Caco-2 (cell line): ENCODE measurements around the gene TRIM56. TPM values are rescaled to one million over a fixed set of nuclear protein-coding genes. Genes with fewer than 3 reads are reported as not detected.
"Not testable (repeated sequence)": the region's sequence is repeated elsewhere in the genome, so short reads cannot be mapped to it uniquely, and the experiment has no call there.

ENCODE experiments used
- BruUV-seq: library from RNA; stranded (reverse); fragments of 400-500 nt; replicated peaks from 2 replicates; lab custom pipeline; 2021; lab: Mats Ljungman, UMichigan
- CTCF ChIA-PET: fragments of 300-600 bp; sonication (Branson Sonifier 250); formaldehyde crosslinking; loops from one replicate; lab custom pipeline; 2022; ENCODE audit warnings: antibody characterized with exemption; lab: Charles Lee
- POLR2A ChIA-PET: fragments of 300-600 bp; sonication (Branson Sonifier 250); formaldehyde crosslinking; loops from one replicate; lab custom pipeline; 2022; ENCODE audit warnings: antibody characterized with exemption; lab: Charles Lee
- DNase-seq, 2 experiments: peaks; one replicate each; pipeline versions ENCODE4 v3.0.0 to v3.0.0-alpha.2; 2020 to 2022
- H3K27me3 ChIP-seq: replicated peaks from 2 replicates; pipeline ENCODE4 v1.6.0; 2011; ENCODE audit warnings: low read length; ENCODE audit not compliant: control insufficient read depth, insufficient read depth
- H3K36me3 ChIP-seq: 2 replicates; pipeline ENCODE4 v1.5.1; 2011; ENCODE audit warnings: low read length; ENCODE audit not compliant: control insufficient read depth, insufficient read depth
- H3K4me1 ChIP-seq: fragments of 250-450 bp; sonication (Bioruptor Pico); 2 replicates; pipeline ENCODE4 v1.5.1; 2020; ENCODE audit warnings: mild to moderate bottlenecking
- H3K4me3 ChIP-seq: 2 replicates; pipeline ENCODE4 v1.5.1; 2011; ENCODE audit warnings: low read depth, mild to moderate bottlenecking, control low read depth, low read length
- H3K9me3 ChIP-seq: fragments of 250-450 bp; sonication (Bioruptor Pico); 2 replicates; pipeline ENCODE4 v1.5.1; 2020; ENCODE audit warnings: mild to moderate bottlenecking, moderate library complexity
- H3K27ac Mint-ChIP-seq: one replicate; pipeline ENCODE4 v1.8.0; 2022; ENCODE audit warnings: mixed read lengths; ENCODE audit not compliant: unreplicated experiment
- H3K27me3 Mint-ChIP-seq: one replicate; pipeline ENCODE4 v1.8.0; 2022; ENCODE audit warnings: mixed read lengths; ENCODE audit not compliant: insufficient read depth, unreplicated experiment
- H3K36me3 Mint-ChIP-seq: one replicate; pipeline ENCODE4 v1.8.0; 2022; ENCODE audit warnings: mild to moderate bottlenecking, mixed read lengths; ENCODE audit not compliant: insufficient read depth, unreplicated experiment
- H3K4me1 Mint-ChIP-seq: one replicate; pipeline ENCODE4 v1.8.0; 2022; ENCODE audit warnings: low read depth, mixed read lengths; ENCODE audit not compliant: unreplicated experiment
- H3K4me3 Mint-ChIP-seq: one replicate; pipeline ENCODE4 v1.8.0; 2022; ENCODE audit warnings: mild to moderate bottlenecking, moderate library complexity, mixed read lengths; ENCODE audit not compliant: unreplicated experiment
- H3K9me3 Mint-ChIP-seq: one replicate; pipeline ENCODE4 v1.8.0; 2022; ENCODE audit warnings: mixed read lengths; ENCODE audit not compliant: unreplicated experiment
- intact Hi-C: fragments of 100-400 bp; cut with micrococcal nuclease; formaldehyde crosslinking; loops from one replicate; pipeline ENCODE4 v1.10.0; 2022; ENCODE audit not compliant: unreplicated experiment
- total RNA-seq: library from RNA; stranded (reverse); gene quantifications from 2 replicates; pipeline ENCODE4 v1.2.3, GENCODE V29; 2022
- TF ChIP-seq, protein P1 (sequence below), 2 experiments: fragments of 200-600 bp in 1 of 2; IDR thresholded peaks; 1 replicate in 1 of 2; 2 replicates in 1 of 2; pipeline versions ENCODE4 v1.5.1 to v1.8.0; 2011 to 2022; ENCODE audit warnings: antibody characterized with exemption in 1 of 2, control low read depth in 1 of 2, inconsistent platforms in 1 of 2, low read depth in 1 of 2, low read length in 1 of 2, mild to moderate bottlenecking in 1 of 2, moderate library complexity in 1 of 2; ENCODE audit not compliant: insufficient read depth in 1 of 2, severe bottlenecking in 1 of 2, unreplicated experiment in 1 of 2

The TRIM56 gene
- total RNA-seq, 1 experiment from 2014 or later, result 30.3 TPM

DNA sequence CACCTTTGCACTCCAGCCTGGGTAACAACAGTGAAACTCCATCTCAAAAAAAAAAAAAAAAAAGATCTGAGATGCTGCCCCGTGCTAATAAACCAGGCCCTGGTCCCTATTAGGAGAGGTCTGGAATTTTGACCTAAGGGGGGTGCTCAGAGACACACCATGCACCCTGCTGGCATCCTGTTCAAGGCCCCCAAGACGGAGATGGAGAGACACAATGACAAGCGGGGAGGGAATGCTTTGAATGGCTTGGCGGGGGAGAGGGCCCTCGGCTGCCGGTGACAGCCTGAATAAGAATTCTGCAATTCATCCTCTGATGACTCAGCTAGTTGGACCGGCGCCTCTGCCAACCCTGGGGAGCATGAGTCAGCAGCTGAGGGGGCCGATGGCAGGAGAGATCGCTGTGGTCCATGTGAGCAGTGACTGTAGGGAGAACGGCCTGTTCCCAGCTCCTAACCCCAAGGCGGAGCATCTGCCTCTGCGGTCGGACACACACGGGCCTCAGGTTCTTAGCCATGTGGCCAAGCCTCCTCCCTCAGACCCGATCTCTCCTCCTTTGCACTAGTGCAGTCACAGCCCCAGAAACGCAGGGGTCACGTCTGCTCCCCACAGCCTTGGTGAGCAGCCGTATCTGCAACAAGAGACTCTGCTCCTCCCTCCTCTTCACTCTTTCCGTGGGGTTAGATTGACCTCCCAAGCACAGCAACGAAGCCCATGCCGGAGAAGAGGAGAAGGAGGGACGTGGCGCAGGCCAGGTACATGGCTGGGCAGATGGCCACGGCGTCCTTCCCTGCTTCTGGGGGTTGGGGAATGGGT, 14.9 kb downstream of the TRIM56 start:
- H3K27me3 Mint-ChIP-seq, result no peaks in the 10 kb centered on the region
- BruUV-seq, result no TSS peak
- Histone ChIP-seq H3K4me3 (no peak overlapping the region), H3K4me1 (peaks cover 27% of the 10 kb centered on the region), H3K27me3 (no peaks in the 10 kb centered on the region), H3K9me3 (no peaks in the 10 kb centered on the region), H3K36me3 (no peaks in the 10 kb centered on the region)
- H3K27ac Mint-ChIP-seq, result peak overlapping the region; percentile 75
- peaks cover 22% of the 10 kb centered on the region for H3K4me1 Mint-ChIP-seq
- no peaks in the 10 kb centered on the region for H3K36me3 Mint-ChIP-seq
- DNase-seq, result peak; percentile 70 to 85
- ChIA-PET POLR2A (interaction anchor here (0.6 to 1.1 kb wide), 2 partner anchors 15 to 44 kb away, joined by 3 read pairs; partner anchors contain the start of gene TRIM56), CTCF (interaction anchor here (0.5 to 0.9 kb wide), 3 partner anchors 23 to 450 kb away, joined by 3 to 11 read pairs (median 3); no protein-coding TSS in a partner anchor)
- TF ChIP-seq, protein P1, sequence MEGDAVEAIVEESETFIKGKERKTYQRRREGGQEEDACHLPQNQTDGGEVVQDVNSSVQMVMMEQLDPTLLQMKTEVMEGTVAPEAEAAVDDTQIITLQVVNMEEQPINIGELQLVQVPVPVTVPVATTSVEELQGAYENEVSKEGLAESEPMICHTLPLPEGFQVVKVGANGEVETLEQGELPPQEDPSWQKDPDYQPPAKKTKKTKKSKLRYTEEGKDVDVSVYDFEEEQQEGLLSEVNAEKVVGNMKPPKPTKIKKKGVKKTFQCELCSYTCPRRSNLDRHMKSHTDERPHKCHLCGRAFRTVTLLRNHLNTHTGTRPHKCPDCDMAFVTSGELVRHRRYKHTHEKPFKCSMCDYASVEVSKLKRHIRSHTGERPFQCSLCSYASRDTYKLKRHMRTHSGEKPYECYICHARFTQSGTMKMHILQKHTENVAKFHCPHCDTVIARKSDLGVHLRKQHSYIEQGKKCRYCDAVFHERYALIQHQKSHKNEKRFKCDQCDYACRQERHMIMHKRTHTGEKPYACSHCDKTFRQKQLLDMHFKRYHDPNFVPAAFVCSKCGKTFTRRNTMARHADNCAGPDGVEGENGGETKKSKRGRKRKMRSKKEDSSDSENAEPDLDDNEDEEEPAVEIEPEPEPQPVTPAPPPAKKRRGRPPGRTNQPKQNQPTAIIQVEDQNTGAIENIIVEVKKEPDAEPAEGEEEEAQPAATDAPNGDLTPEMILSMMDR (IDR thresholded peaks at IDR 0.05; ENCODE audit: insufficient read depth in 1 of 2, low read depth in 1 of 2, low read length in 1 of 2, severe bottlenecking in 1 of 2, unreplicated experiment in 1 of 2), result no peak
- intact Hi-C loops, result no loop called here
- no peak overlapping the region for H3K4me3 Mint-ChIP-seq
- H3K9me3 Mint-ChIP-seq, result no peaks in the 10 kb centered on the region

DNA sequence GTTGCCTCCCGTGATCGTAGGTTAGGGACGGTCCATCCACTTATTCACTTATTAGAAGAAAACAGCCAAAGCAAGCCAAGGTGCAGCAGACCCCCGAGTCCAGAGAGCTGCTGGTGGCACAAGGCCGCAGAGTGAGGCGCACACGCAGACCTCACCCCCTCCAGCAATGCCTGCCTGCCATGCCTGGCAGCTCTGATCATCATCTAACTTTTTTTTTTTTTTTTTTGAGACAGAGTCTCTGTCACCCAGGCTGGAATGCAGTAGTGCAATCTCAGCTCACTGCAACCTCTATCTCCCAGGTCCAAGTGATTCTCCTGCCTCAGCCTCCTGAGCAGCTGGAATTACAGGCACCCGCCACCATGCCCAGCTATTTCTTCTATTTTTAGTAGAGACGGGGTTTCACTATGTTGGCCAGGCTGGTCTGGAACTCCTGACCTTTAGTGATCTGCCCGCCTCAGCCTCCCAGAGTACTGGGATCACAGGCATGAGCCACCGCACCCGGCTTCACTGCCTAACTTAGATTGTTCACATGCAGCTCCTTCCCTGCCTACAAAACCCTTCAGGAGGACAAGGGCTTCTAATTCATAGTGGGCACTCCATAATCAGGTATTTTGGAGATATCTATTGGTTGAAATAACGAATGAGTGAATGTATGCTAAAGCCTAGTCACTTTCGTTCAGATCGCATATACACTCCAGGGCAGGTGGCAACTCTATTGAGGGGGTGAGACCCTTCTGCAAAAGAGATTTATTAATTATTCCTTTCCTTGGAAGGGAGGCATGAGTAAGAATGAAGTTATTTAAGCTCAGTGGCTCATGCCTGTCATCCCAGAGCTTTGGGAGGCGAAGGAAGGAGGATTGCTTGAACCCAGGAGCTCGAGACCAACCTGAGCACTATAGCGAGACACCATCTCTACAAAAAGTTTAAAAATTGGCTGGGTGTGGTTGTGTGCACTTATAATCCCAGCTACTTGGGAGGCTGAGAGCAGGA, 15.9 kb downstream of the TRIM56 start:
- no TSS peak for BruUV-seq
- no peaks in the 10 kb centered on the region for H3K36me3 Mint-ChIP-seq
- Histone ChIP-seq H3K4me1 (peaks cover 27% of the 10 kb centered on the region), H3K27me3 (no peaks in the 10 kb centered on the region), H3K4me3 (no peak overlapping the region), H3K36me3 (no peaks in the 10 kb centered on the region), H3K9me3 (no peaks in the 10 kb centered on the region)
- H3K4me1 Mint-ChIP-seq, result peaks cover 22% of the 10 kb centered on the region
- no peaks in the 10 kb centered on the region for H3K9me3 Mint-ChIP-seq
- intact Hi-C loops, result no loop called here
- ChIA-PET CTCF (no interaction called here), POLR2A (no interaction called here)
- no peaks in the 10 kb centered on the region for H3K27me3 Mint-ChIP-seq
- peak overlapping the region; percentile 75 for H3K27ac Mint-ChIP-seq
- DNase-seq, result no peak
- TF ChIP-seq, protein P1 (IDR thresholded peaks at IDR 0.05; ENCODE audit: insufficient read depth in 1 of 2, low read depth in 1 of 2, low read length in 1 of 2, severe bottlenecking in 1 of 2, unreplicated experiment in 1 of 2), result no peak
- no peak overlapping the region for H3K4me3 Mint-ChIP-seq

- POLR2A ChIA-PET, result no interaction called here
- TF ChIP-seq, protein P1 (IDR thresholded peaks at IDR 0.05; ENCODE audit: insufficient read depth in 1 of 2, low read depth in 1 of 2, low read length in 1 of 2, severe bottlenecking in 1 of 2, unreplicated experiment in 1 of 2), result no peak
- no peaks in the 10 kb centered on the region for H3K9me3 ChIP-seq
- no peaks in the 10 kb centered on the region for H3K27me3 Mint-ChIP-seq
- no peak overlapping the region for H3K27ac Mint-ChIP-seq
- BruUV-seq, result no TSS peak
- peaks cover 27% of the 10 kb centered on the region for H3K4me1 ChIP-seq
- peaks cover 22% of the 10 kb centered on the region for H3K4me1 Mint-ChIP-seq
- no peaks in the 10 kb centered on the region for H3K27me3 ChIP-seq
- no peak overlapping the region for H3K4me3 ChIP-seq
- no peaks in the 10 kb centered on the region for H3K36me3 Mint-ChIP-seq
- no peak overlapping the region for H3K4me3 Mint-ChIP-seq
- intact Hi-C loops, result no loop called here
- no peak for DNase-seq
- CTCF ChIA-PET, result no interaction called here
- no peaks in the 10 kb centered on the region for H3K36me3 ChIP-seq
- H3K9me3 Mint-ChIP-seq, result no peaks in the 10 kb centered on the region
Measured at GRCh38 chr7:101102026-101102425, 16.7 kb downstream of the TRIM56 start.

DNA sequence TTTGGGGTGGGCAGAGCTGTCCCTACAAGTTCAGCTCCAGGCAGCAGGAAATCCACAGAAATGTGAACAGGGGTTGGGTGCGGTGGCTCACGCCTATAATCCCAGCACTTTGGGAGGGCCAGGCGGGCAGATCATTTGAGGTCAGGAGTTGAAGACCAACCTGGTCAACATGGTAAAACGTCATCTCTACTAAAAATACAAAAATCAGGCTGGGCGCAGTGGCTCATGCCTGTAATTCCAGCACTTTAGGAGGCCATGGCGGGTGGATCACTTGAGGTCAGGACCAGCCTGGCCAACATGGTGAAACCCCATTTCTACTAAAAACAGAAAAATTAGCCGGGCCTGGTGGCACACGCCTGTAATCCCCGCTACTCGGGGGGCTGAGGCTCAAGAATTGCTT, 18.4 kb downstream of the TRIM56 start:
- DNase-seq, H3K4me3 Mint-ChIP-seq, POLR2A ChIA-PET, H3K27me3 Mint-ChIP-seq, H3K4me3 ChIP-seq, H3K9me3 ChIP-seq, H3K36me3 Mint-ChIP-seq, H3K27me3 ChIP-seq, BruUV-seq, H3K36me3 ChIP-seq, intact Hi-C loops, H3K9me3 Mint-ChIP-seq: not testable (repeated sequence)
- CTCF ChIA-PET, result interaction anchor here (0.6 kb wide), 1 partner anchor 126 kb away, joined by 4 read pairs; no protein-coding TSS in a partner anchor
- peak overlapping the region; percentile 24 for H3K27ac Mint-ChIP-seq
- H3K4me1 ChIP-seq, result peaks cover 27% of the 10 kb centered on the region
- H3K4me1 Mint-ChIP-seq, result peaks cover 22% of the 10 kb centered on the region
